ENCODE measurements around the gene ENPP1.
"Not testable (repeated sequence)": the region's sequence is repeated elsewhere in the genome, so short reads cannot be mapped to it uniquely, and the experiment has no call there.

ENPP1 gene

DNA sequence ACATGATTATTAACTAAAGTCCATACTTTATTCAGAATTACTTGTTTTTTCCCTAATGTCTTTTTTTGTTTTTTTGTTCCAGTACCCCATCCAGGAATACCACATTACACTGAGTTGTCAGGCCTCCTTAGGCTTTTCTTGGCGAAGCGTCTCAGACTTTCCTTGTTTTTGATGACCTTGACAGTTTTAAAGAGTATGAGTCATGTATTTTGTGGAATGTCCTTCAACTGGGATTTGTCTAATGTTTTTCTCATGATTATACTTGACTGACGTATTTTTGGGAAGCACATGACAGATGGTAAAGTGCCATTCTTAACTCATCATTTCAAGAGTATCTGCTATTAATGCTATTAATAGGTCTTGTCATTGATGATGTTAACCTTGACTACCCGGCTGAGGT lies 23.6 kb downstream of the ENPP1 start:
- no peak for DNase-seq (ENCODE audit: low read depth in 2 of 2)

DNA sequence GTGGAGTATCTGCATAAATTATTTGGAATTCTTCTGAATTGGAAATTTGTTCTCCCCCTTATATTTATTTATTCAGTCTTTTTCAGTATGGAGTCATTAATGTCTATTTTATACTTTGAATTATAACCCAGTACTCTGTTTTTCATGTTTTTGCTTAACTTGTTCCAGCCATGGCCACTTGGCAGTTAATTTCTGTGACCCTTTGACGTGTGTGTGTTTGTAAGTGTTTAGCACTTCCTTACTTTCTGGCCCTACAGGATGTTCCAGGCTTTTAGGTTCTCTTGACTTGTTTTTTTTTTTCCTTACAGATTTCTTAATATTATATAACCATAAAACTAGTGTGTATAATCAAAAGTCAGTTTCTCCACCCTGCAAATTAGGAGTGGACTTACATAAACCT lies 24.1 kb downstream of the ENPP1 start:
- no peak for DNase-seq (ENCODE audit: low read depth in 2 of 2)

DNA sequence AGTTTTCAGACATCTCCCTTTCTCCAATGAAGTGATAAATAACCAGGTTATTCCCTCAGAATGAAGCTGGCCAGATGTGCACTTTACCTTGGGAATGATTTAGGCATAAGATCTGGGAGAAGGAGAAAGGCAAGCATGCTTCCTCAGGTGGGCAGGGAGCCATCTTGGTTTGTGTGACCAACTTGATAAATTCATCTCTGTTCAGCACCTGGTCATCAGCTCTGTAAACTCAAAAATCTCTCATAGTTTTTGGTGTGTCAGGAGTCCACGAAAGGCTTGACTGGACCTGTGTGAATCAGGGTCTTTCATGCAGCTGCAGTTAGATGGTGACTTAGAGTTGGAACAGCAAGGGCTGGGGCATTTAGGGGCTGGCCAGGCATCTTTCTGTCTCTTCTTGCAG lies 24.5 kb downstream of the ENPP1 start:
- DNase-seq (ENCODE audit: low read depth in 2 of 2), result no peak

DNA sequence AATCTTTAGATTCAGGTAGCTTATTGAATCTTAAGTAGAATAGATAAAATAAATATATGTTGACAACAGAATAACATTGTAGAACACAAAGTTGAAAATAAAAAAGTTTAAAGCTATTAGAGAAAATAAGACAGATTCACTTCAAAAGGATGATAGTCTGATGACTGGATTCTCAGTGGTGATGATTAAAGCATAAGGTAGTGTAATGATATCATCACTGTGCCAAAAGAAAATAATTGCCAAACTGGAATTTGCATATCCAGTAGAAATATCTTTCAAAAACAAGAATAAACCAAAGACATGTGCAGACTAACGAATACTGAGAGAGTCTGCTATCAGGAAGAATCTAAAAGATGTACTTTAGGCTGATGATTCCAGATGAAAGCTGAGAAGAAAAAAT lies 30.2 kb downstream of the ENPP1 start:
- no peak for DNase-seq (ENCODE audit: low read depth in 2 of 2)

DNA sequence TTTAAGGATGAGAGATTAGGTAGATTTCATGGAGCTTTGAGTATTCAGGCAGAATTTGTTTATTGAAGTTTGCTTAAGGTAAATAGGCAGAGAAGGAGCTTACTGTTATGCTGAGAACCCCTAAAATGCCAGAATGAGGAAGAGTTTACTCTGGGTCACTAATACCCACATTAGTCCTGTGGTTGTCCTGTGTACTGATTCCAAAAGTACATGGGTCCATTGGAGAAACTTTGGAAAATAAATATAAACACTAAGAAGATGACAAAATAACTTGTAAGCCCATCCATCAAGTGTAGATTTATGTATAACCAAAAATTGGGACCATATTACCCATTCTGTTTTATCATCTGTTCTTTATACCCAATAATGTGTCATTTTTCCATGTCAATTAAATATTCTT lies 31.6 kb downstream of the ENPP1 start:
- no peak for DNase-seq (ENCODE audit: low read depth in 2 of 2)

DNA sequence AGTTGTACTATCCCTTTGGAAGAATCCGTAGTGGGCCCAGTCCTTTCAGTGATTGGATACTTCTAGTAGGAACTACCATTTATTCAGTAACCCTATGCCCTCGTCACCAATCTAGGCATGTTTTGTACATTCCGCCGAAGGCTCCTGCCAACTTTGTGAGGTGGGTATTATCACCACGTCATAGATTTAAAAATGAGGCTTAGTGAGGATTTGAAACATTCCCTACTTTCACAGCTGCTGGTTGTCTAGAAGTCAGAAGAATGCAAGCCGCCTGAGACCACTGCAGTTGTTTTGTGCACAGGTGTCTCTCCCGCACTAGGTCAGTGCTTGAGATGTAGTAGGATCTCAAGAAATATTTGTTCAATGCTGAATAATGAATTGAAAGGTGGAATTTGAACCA lies 32.6 kb downstream of the ENPP1 start:
- DNase-seq (ENCODE audit: low read depth in 2 of 2), result no peak

DNA sequence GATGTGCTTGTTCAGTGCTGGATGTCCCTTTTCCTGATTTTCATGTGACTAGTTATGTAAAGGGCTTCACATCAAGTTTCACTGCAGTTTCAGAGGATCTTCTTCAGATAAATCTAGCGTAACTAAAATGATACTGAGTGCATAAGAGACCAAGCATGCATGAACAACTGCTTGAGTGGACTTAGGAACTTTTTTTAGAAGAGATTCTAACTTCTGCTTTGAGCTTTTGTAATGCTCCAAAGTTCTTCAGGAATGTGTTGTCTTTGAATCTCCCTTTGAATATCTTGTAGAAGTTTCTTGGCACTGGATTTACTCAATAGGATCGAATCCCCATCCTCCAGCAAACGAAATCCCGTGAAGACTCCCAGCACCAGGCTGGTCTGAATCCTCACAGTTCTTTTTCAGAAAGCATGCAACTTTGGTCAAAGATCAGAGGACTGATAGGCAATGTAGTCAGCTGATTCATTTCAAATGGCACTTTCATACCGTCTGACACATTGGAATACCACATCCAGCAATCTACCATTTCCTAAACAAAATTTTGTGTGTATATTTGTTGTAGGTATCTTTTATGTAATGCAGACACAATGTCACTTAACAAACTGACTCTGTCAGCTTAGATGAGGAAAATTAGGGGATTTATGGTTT lies 33.2 kb downstream of the ENPP1 start:
- no peak for DNase-seq (ENCODE audit: low read depth in 2 of 2)

DNA sequence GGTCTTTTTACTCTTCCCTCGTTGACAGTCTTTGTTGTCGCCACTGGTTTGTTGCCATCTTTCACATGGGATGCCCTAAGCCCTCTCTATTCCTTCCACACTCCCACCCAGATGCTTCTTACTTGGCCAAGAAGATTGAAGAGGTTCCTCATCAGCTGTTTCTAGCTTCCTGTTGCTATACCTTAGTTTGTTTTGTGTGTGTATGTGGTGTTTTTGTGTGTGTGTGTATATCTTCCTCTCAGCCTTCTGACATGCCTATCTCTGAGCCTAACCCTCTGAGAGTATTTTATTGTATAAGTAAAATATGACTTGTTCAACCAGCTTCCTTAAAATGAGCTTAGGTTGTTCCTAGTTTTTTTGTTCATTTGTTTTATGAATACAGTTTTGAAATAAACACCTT lies 35.9 kb downstream of the ENPP1 start:
- no peak for DNase-seq (ENCODE audit: low read depth in 2 of 2)

DNA sequence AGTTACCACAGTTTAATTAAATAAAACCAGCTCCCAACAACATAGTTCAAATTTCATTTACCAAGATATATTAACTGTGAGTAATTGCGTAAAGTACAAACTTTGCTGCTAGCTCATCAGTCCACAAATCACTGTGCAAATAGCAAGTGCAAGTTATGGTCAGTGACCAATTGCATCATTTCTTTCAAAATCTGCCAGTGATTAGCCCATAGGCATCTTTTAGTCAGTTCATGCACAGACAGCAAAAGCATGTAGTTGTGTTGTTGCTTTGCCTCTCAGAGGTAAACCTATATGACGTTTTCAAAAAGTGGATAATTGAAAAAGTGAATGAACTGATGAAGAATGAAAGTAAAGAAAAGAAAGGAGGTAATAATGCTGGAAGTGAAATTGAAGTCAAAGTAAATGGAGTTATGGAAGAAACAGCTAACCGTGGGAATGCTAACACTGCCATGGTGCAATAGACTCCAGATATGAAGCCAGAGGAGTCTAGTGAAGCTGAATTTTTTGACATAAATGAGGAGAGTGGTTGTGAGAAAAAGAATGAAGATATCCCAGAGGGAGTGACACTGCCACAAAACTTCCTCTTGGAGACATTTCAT lies 36.5 kb downstream of the ENPP1 start:
- DNase-seq (ENCODE audit: low read depth in 2 of 2), result no peak

DNA sequence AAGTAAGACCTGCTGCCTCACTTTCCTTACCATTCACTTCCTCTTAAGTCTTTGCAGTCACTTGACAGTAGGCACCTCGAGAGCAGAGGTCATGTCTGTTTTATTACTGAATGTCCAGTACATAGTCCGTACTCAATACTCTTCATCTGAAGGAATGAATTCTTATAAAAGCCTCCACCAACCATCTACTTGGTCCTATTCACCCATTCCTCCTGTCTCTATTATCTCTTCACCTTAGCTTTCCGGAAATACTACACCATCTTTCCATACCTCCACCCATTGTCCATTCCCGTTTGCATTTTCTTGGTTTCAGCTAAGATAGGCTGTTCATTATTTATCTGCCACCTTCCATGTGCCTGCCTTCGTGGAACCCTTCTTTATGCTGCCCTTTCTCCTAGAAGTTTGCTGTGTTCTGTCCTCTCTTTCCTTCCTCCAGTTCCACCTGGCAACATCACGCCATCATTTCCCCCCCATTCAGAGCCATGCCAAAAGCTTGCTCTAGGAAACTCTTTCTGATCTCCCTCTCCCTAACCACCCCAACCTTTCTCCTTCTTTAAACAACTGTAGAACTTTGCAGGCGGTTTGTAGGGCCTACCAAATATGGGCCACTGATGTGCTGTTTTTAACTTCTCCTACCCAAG lies 38.3 kb downstream of the ENPP1 start:
- no peak for DNase-seq (ENCODE audit: low read depth in 2 of 2)

DNA sequence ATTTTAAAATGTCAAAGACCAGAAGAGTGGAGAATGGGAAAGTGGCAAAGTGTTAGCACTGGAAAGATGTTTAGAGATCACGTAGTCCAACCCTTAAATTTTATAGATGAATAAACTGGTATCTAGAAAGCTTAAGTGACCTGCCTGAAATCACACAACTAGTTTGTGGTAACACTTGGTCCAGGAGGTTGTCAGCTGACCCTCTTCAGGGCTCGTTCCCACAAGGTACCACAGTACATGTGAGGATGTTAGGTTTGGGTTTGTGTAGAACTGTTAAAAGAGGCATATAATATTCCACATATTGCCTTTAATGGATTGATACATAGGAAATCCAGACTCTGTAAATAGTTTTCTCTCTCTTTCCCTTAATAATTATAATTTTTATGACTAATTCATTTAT lies 39.1 kb downstream of the ENPP1 start:
- no peak for DNase-seq (ENCODE audit: low read depth in 2 of 2)

DNA sequence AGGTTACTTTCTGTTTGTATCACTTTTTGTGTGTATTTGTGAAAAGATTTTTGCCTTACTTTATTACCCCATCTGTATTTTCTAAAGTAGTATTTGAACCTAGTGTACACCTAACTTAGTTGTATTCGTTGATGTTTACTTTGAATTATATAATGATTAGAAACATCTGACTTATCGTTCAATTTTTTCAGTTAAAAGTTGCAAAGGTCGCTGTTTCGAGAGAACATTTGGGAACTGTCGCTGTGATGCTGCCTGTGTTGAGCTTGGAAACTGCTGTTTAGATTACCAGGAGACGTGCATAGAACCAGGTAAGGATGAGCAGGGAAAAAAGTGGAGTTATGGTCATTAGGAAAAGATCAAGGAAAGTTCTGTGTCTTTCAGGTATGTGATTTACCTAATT lies 42.0 kb downstream of the ENPP1 start:
- no peak for DNase-seq (ENCODE audit: low read depth in 2 of 2)

DNA sequence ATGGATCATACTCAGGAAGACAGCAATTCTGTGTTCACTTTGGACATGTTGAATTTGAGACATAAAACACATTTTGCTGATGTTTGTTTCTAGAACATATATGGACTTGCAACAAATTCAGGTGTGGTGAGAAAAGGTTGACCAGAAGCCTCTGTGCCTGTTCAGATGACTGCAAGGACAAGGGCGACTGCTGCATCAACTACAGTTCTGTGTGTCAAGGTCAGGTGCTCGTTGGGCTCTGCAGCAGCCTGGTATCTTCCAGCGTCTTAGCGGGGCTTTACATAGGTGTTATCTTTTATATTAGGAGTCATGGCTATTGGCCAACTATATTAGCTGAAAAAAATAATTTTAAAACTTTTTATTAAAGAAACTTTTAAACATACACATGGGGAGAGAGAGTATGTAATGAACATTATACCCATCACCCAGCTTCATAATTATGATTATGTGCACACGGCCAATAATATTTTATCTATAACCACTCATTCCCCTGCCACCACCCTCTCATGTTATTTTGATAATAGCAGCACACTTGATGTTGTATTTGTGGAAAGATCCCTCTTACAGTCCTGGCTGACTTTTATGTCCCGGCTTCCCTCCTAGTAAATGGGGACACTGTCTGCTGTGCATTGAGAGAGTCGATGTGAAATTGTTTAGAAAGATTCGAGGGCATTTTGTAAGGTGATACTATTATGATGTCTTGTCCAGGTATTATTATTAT lies 43.4 kb downstream of the ENPP1 start:
- no peak for DNase-seq (ENCODE audit: low read depth in 2 of 2)

DNA sequence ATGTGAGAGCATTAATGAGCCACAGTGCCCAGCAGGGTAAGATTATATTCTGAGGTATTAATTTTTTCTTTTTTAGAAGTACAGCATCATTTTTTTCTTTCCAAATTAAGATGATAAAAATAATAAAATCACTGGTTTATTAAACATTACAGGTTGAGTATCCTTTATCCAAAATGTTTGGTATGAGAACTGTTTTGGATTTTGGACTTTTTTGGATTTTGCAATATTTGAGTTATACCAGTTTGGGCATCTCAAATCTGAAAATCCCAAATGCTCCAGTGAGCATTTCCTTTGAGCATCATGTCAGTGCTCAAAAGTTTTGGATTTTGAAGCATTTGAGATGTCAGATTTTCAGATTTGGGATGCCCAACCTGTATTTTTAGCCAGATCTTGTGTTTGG lies 44.4 kb downstream of the ENPP1 start:
- no peak for DNase-seq (ENCODE audit: low read depth in 2 of 2)

DNA sequence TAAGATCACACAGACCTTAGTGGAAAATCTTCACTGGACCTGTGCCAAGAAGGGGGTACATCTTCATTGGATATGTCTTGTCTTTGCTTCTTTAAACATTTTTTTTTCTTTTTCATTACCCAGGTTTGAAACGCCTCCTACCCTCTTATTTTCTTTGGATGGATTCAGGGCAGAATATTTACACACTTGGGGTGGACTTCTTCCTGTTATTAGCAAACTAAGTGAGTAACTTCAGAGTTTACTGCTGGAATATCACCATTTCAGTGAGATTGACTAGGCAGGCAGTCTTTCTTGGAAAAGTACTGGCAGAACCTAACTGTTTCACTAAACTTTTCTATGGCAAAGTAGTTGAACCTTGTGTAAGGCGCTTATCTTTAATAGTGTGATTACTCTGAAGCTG lies 47.0 kb downstream of the ENPP1 start:
- no peak for DNase-seq (ENCODE audit: low read depth in 2 of 2)

DNA sequence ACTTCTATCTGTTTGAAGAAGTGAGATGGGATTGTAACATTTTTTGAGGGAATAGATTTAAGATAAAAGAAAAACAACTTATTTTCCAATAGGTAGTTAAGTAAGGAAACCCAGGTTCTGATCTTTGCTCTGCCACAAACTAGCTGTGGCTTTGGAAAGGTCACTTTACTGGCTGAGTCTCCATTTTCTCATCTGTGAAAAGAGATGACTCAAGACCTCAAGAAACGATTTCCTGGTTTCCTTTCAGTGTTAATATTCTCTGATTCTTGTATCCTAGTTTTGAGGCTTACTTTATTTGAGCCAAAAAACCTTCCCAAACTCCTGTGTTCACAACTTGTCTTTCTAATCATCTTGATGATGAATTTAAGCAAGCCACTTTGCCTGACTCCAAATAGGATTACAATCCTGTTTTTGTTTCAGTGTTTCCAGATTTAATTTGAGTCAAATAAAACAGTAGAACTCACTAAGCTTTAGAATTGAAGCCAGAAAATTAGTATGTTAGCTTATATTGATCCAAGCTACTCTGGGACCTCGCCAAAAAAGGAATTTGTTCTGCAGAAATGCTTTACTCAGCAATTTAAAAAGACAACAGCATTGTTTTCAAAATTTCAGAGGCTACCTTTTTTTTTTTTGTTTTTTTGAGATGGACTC lies 51.1 kb downstream of the ENPP1 start:
- no peak for DNase-seq (ENCODE audit: low read depth in 2 of 2)

DNA sequence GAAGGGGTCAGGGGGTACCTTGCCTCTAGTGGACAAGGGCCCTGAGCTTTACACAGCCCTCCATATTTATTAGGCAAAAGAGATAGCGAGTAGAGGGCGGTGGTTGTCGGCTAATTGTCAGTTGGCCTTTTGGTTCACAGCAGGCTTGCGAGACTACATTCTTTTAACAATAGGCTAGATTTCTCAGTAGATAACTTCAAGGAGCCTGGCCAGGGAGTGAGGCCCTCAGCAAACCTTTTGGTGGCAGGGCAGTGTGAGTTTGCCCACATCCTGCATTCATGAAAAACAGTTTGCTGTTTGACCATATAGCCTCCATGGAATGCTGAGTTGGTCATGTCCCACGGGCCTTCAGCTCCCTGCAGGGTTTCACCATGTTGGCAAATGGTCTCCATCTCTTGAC lies 51.8 kb downstream of the ENPP1 start:
- DNase-seq (ENCODE audit: low read depth in 2 of 2), result not testable (repeated sequence)

DNA sequence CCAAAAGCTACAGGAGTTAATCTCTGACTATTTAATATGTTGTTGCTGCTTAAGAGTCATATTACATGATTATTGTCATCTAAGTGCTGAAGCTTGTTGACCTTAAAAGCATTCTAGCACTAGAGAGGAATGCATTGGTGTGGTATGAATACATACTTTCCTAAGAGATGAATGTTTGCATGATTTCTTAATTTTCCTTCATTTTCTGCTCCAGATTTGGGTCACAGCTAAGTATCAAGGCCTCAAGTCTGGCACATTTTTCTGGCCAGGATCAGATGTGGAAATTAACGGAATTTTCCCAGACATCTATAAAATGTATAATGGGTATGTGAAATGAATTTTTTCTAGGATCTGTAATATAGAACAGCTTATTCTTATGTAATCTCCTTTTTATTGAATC lies 53.6 kb downstream of the ENPP1 start:
- DNase-seq (ENCODE audit: low read depth in 2 of 2), result no peak

DNA sequence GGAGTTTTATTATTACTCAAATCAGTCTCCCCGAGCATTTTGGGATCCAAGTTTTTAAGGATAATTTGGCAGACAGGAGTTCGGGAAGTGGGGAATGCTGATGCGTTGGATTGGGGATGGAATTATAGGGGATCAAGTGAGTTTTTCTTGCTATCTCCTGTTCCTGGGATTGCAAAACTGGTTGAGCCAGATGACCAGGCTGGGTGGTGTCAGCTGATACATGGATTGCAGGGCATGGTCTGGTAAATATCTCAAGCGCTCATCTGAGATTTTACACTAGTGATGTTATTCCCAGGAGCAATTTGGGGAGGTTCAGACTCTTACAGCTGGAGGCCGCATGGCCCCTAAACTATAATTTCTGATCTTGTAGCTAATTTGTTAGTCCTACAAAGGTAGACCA lies 54.7 kb downstream of the ENPP1 start:
- no peak for DNase-seq (ENCODE audit: low read depth in 2 of 2)

DNA sequence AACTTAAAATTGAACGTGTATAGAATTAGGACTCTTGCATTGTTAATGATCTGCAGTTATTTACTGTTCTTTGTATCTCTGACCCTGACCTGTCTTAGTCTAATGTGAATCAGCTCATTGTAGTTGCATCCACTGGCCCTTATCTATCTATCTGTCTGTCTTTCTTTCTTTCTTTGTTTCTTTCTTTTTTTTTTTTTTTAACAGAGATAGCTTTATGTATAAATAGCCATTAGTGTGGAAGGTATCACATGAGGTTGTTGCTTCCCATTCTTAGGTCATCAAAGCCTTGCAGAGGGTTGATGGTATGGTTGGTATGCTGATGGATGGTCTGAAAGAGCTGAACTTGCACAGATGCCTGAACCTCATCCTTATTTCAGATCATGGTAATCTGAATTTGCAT lies 59.9 kb downstream of the ENPP1 start:
- DNase-seq (ENCODE audit: low read depth in 2 of 2), result no peak

DNA sequence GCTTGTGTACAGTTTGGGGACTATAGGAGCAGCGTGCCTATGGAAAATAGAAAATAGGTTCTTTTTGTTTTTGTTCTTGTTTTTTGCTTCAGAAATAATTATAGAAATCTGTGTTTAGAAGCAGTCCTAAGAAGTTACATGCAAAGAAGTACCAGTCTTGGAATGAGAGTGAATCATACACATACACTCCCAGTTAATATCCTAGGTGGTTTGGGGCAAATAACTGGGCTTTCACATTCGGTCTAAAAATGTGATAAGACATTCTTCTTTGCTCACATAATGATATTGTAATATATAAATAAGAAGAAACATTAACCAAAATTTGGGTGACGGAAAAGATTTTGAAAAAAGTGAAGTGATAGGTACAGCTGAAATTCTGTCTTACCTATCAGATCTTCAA lies 61.0 kb downstream of the ENPP1 start:
- DNase-seq (ENCODE audit: low read depth in 2 of 2), result no peak

DNA sequence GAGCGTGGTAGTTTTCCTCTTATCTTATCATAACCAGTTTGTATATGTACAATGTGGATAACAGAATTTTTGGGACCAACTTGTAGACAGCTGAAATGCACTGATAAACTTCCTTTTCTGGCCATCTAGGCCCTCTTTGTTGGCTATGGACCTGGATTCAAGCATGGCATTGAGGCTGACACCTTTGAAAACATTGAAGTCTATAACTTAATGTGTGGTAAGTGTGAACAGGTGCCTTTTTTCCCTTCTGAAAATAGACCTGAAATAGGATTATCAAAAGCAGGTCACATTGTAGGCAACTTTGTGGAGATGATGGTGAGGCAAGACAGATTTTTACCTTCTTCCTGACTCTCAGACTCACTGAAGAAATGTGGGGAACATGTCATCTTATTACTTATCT lies 67.8 kb downstream of the ENPP1 start:
- DNase-seq (ENCODE audit: low read depth in 2 of 2), result no peak

DNA sequence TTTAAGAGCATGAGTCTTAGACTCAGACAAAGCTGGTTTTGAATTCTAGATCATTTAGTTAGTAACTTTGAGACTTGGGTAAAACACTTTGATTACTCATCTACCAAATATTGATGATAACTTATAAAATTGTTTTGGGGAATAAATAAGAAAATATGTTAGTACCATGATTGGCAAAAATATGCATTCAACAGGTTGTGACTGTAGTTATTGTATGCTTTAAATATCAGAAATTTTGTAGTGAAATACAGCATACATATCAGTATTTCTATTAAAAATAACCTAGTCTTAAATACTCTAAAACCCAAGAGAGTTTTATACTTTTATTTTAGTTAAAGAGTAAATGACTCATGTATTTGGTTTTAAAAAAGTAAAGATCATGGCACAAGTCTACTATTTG lies 68.7 kb downstream of the ENPP1 start:
- no peak for DNase-seq (ENCODE audit: low read depth in 2 of 2)

Measured in stimulated activated CD8-positive, alpha-beta memory T cell treated with anti-CD3 and anti-CD28 coated beads, Interleukin-7, amount 100 ng/mL, for 4 hours (primary cell).